Measurements from ENCODE around the gene SPEG. TPM values are rescaled to one million over a fixed set of nuclear protein-coding genes. Genes with fewer than 3 reads are reported as not detected.
A peak's percentile ranks its signal among the peaks of the same experiment; 100 is the strongest.

SPEG gene
- total RNA-seq, 2 donors from 2014 or later, result 30.7 to 53.4 TPM

- no peak overlapping the region for H3K4me3 ChIP-seq
- H3K27ac ChIP-seq, result no peak overlapping the region
- intact Hi-C loops (cut with DNase I), result no loop called here
- TF ChIP-seq POLR2A (IDR thresholded peaks at IDR 0.05) (no peak), POLR2AphosphoS5 (IDR thresholded peaks at IDR 0.05) (no peak)
- TF ChIP-seq, protein P1, sequence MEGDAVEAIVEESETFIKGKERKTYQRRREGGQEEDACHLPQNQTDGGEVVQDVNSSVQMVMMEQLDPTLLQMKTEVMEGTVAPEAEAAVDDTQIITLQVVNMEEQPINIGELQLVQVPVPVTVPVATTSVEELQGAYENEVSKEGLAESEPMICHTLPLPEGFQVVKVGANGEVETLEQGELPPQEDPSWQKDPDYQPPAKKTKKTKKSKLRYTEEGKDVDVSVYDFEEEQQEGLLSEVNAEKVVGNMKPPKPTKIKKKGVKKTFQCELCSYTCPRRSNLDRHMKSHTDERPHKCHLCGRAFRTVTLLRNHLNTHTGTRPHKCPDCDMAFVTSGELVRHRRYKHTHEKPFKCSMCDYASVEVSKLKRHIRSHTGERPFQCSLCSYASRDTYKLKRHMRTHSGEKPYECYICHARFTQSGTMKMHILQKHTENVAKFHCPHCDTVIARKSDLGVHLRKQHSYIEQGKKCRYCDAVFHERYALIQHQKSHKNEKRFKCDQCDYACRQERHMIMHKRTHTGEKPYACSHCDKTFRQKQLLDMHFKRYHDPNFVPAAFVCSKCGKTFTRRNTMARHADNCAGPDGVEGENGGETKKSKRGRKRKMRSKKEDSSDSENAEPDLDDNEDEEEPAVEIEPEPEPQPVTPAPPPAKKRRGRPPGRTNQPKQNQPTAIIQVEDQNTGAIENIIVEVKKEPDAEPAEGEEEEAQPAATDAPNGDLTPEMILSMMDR (IDR thresholded peaks at IDR 0.05), result no peak
- no peaks in the 10 kb centered on the region for H3K9me3 ChIP-seq
- H3K27me3 ChIP-seq (replicated peaks; ENCODE audit: insufficient read depth), result no peaks in the 10 kb centered on the region
- no peak for DNase-seq (ENCODE audit: low spot score)
- no peaks in the 10 kb centered on the region for H3K4me1 ChIP-seq (replicated peaks)
- H3K36me3 ChIP-seq, result no peaks in the 10 kb centered on the region
- 81% methylated on average over 11 of the region's 12 CpGs for WGBS
These were observed 38.1 kb downstream of the SPEG start for GRCh38 chr2:219472629-219473187.

DNA sequence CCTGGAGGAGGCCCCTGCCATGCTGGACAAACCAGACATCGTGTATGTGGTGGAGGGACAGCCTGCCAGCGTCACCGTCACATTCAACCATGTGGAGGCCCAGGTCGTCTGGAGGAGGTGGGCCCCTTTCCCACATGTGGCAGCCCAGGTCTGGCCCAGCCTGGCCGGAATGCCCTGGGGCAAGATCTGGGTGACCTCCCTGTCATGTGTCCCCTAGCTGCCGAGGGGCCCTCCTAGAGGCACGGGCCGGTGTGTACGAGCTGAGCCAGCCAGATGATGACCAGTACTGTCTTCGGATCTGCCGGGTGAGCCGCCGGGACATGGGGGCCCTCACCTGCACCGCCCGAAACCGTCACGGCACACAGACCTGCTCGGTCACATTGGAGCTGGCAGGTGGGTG is 38.9 kb downstream of the SPEG start:
- Histone ChIP-seq H3K4me1 (replicated peaks) (no peaks in the 10 kb centered on the region), H3K27me3 (replicated peaks; ENCODE audit: insufficient read depth) (no peaks in the 10 kb centered on the region), H3K36me3 (no peaks in the 10 kb centered on the region), H3K4me3 (no peak overlapping the region), H3K9me3 (no peaks in the 10 kb centered on the region), H3K27ac (no peak overlapping the region)
- WGBS, result 78% methylated on average over 18 of the region's 18 CpGs
- no peak for TF ChIP-seq POLR2A (IDR thresholded peaks at IDR 0.05)
- TF ChIP-seq POLR2AphosphoS5 (IDR thresholded peaks at IDR 0.05), result no peak
- TF ChIP-seq, protein P1 (IDR thresholded peaks at IDR 0.05), result no peak
- intact Hi-C loops (cut with DNase I), result no loop called here
- no peak for DNase-seq (ENCODE audit: low spot score)

- H3K27ac ChIP-seq, result no peak overlapping the region
- H3K4me1 ChIP-seq (replicated peaks), result no peaks in the 10 kb centered on the region
- no peaks in the 10 kb centered on the region for H3K9me3 ChIP-seq
- no peaks in the 10 kb centered on the region for H3K27me3 ChIP-seq (replicated peaks; ENCODE audit: insufficient read depth)
- H3K36me3 ChIP-seq, result no peaks in the 10 kb centered on the region
- intact Hi-C loops (cut with DNase I), result no loop called here
- H3K4me3 ChIP-seq, result no peak overlapping the region
- 77% methylated on average over 11 of the region's 11 CpGs for WGBS
- TF ChIP-seq, protein P1 (IDR thresholded peaks at IDR 0.05), result no peak
- TF ChIP-seq POLR2AphosphoS5 (IDR thresholded peaks at IDR 0.05) (no peak), POLR2A (IDR thresholded peaks at IDR 0.05) (no peak)
- DNase-seq (ENCODE audit: low spot score), result no peak
These were observed 39.8 kb downstream of the SPEG start for GRCh38 chr2:219474285-219475060.

DNA sequence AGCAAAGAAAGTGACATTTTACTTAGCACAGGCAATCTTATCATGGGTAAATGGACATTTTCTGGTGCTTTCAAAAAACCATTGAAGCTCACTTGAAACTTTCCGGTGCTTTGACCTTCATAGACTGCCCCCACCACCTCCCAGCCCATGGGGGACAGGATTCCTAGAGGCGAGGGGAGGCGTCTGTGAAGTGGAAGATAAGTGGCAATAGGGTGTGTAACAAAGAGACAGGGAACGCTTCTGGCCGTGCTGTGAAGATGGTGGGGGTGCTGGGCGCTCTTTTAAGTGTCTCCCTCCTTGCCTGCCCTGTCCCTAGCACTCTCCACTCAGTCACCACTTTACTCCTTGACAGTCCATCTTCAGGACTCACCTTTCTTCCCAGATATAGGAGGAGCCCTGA is 40.6 kb downstream of the SPEG start:
- intact Hi-C loops (cut with DNase I), result no loop called here
- H3K27me3 ChIP-seq (replicated peaks; ENCODE audit: insufficient read depth), result no peaks in the 10 kb centered on the region
- no peak overlapping the region for H3K4me3 ChIP-seq
- DNase-seq (ENCODE audit: low spot score), result no peak
- no peaks in the 10 kb centered on the region for H3K36me3 ChIP-seq
- no peaks in the 10 kb centered on the region for H3K9me3 ChIP-seq
- H3K4me1 ChIP-seq (replicated peaks), result no peaks in the 10 kb centered on the region
- TF ChIP-seq POLR2A (IDR thresholded peaks at IDR 0.05), result no peak
- H3K27ac ChIP-seq, result no peak overlapping the region
- 86% methylated on average over 6 of the region's 6 CpGs for WGBS

- WGBS, result 31% methylated on average over 14 of the region's 14 CpGs
- Histone ChIP-seq H3K27me3 (replicated peaks; ENCODE audit: insufficient read depth) (no peaks in the 10 kb centered on the region), H3K36me3 (no peaks in the 10 kb centered on the region), H3K9me3 (no peaks in the 10 kb centered on the region), H3K4me1 (replicated peaks) (no peaks in the 10 kb centered on the region), H3K27ac (no peak overlapping the region), H3K4me3 (no peak overlapping the region)
- intact Hi-C loops (cut with DNase I), result no loop called here
- peak; percentile 49 for DNase-seq (ENCODE audit: low spot score)
- TF ChIP-seq, protein P1 (IDR thresholded peaks at IDR 0.05), result peak; percentile 60 to 82 (median 76)
- TF ChIP-seq POLR2AphosphoS5 (IDR thresholded peaks at IDR 0.05), result no peak
These were observed 41.3 kb downstream of the SPEG start for GRCh38 chr2:219475697-219476651.

Measured in prostate gland (tissue), 2 donors.